HG03066 (cell line): ENCODE data around the gene PIP5K1C.

ENCODE experiments used
- ATAC-seq: cut with Tn5 transposase; IDR thresholded peaks from one replicate; pipeline ENCODE4 v1.9.1; 2021; ENCODE audit warnings: low read depth; ENCODE audit not compliant: unreplicated experiment

The PIP5K1C gene

GRCh38 chr19:3722443-3723109, 22.3 kb upstream of the PIP5K1C start:
- ATAC-seq, result no peak

DNA sequence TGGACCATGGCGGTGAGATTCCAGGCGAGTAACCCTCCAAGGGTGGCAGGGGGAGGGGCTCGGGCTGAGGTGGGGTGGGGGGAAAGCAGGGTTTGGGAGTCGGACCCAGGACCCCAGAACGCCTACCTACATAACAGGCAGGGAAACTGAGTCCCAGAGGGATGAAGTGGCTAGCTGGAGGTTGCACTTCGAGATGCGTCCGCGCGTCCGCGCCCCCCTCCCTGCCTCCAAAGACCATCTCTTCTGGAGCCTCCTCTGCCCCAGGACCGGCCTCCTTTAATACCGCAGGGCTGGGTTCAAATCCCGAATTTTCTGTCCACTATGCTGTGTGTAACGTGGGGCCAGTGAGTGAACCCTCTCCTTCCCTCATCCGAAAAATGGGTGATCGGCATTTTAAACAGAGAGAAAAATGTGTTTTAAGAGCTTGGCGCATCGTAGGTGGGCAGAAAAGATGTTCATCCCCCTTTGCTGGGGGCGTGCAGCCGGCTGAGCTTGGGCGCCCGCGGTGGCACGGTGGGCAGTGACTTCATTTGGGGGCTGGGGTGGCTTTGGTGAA, 21.7 kb upstream of the PIP5K1C start:
- no peak for ATAC-seq

- ATAC-seq, result no peak
Measured at GRCh38 chr19:3721131-3721886, 21.0 kb upstream of the PIP5K1C start.

- no peak for ATAC-seq
Measured at GRCh38 chr19:3720349-3720917, 20.2 kb upstream of the PIP5K1C start.

GRCh38 chr19:3719868-3720267, 19.6 kb upstream of the PIP5K1C start:
- no peak for ATAC-seq

DNA sequence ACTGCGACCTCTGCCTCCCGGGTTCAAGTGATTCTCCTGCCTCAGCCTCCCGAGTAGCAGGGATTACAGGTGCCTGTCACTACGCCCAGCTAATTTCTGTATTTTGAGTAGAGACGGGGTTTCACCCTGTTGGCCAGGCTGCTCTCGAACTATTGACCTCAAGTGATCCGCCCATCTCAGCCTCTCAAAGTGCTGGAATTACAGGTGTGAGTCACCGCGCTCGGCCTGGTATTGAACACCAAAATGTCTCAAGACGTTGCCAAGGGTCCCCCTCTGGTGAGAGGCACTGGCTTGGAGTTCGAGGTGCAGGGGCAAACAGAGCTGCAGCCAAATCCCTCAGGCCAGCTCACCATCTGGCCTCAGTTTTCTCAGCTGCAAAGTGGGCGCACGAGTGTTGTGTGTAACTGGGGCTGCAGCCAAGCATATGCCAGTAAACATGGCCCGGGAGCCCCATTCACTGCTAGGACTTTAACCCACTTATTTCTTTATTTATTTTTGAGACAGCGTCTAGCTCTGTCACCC, 15.9 kb upstream of the PIP5K1C start:
- ATAC-seq, result no peak

DNA sequence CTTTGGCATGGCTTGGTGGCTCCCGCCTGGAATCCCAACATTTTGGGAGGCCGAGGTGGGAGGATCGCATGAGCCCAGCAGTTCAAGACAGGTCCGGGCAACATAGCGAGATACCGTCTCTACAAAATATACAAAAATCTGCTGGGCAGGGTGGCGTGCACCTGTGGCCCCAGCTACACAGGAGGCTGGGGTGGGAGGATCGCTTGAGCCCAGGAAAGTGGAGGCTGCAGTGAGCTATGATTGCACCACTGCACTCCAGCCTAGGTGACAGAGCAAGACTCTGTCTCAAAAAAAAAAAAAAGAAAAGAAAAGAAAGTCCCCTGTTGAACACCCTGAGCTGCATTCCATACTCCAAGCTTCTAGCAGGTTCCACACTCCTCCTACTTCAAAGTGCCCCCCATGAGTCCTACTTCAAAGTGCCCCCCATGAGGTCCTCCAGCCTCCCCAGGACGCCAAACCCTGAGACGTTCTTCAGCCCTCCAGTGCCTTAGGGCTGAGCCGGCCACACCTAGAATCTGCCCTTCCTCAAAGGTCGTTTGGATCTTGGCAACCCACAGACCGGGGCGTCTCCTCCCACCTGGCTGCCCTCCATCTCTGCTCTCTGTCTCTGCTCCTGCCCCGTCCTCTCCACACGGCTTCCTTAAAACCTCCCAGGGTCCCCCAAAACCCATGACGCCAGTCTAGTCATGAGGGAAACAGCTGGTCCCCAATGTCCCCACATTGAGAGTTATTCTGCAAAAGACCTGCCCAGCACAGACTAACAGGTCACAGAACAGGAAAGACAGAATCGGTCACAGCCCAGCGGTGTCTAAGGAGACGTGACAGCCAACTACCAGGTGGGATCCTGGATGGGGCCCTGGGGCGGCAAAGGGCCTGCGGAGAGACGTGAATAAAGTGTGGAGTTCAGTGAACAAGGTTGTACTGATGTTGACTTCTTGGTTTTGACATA, 12.7 kb upstream of the PIP5K1C start:
- ATAC-seq, result no peak

- ATAC-seq, result no peak
Measured at GRCh38 chr19:3710265-3710812, 10.1 kb upstream of the PIP5K1C start.

DNA sequence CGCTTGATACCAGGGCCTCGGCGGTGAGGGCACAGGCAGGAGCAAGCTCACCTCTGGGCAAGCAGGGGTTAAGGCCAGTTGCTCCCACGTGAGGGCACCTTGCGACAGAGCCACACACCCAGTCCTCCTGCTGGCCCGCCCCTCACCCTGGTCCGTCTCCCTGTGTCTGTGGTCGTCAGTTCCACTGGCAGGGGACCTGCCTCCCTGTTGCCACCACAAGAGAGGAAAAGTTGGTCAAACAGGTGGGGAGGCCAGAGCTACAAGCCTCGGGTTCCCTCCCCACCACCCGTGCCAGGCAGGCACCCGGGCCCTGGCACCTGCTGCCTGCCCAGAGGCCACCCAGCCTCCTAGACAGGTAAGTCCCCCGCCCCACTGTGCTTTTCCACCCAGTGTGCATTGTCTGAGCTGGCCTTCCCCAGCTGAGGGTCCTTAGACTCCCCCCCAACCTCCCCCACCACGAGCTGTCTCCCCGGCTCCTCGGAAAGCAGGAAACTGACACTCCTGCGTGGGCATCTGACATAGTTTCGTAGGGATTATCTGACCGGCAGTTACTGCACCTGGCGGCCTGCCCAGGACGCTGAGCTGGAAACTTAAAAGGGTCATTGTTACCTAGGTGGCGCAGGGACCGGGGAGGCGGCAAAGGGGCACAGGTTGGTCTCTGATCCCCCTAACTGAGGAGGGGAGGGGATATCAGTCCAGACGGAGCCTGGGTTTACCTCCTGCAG, 8.1 kb upstream of the PIP5K1C start, which contains the start of gene TJP3:
TSS of gene TJP3 (plus strand) at position 178 of the 725 bp plus-strand sequence. CDS start 20,049 bp downstream, outside the sequence.
- ATAC-seq, result no peak

GRCh38 chr19:3707868-3708206, 7.6 kb upstream of the PIP5K1C start:
- ATAC-seq, result no peak

GRCh38 chr19:3701200-3701599, 932 bp upstream of the PIP5K1C start:
- no peak for ATAC-seq

DNA sequence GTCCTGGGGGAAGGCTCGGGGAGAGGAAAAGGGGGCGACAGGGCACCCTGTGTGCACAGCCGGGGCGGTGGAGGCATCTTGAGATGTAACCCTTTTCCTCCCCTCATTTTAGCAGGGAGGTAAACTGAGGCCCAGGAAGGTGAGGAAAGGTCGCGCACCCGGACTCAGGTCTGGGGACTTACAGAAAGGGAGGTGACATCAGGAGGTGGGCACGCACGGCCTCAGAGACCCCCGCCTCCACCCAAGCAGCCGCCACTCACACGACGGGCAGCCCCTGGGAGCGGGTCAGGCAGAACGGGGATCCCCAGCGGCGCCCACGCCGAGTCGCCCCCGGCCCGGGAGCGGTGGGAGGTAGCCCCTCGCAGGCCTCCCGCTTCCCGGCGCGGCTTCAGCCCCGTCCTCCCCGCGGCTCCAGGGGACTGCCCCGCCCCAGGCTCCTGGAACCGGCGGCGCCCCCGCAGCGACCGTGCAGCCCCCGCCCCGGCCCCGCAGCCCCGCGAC, 477 bp downstream of the PIP5K1C start:
- ATAC-seq, result peak; percentile 22

- no peak for ATAC-seq
Measured at GRCh38 chr19:3698974-3699740, 1.1 kb downstream of the PIP5K1C start.

GRCh38 chr19:3698386-3698950, 1.8 kb downstream of the PIP5K1C start:
- no peak for ATAC-seq

- ATAC-seq, result no peak
Measured at GRCh38 chr19:3697671-3698385, 2.4 kb downstream of the PIP5K1C start.

DNA sequence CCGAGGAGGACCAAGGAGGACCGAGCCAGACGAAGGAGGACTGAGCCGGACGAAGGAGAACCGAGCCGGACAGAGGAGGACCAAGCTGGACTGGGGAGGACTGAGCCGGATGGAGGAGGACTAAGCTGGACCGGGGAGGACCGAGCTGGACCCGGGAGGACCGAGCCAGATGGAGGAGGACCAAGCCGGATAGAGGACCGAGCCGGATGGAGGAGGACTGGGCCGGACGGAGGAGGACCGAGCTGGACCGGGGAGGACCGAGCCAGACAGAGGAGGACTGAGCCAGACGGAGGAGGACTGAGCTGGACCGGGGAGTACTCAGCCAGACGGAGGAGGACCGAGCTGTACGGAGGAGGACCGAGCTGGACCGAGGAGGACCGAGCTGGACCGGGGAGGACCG, 3.2 kb downstream of the PIP5K1C start:
- ATAC-seq, result no peak

- no peak for ATAC-seq
Measured at GRCh38 chr19:3696660-3696995, 3.6 kb downstream of the PIP5K1C start.
